ENCODE data around the gene GNAL.
A peak's percentile ranks its signal among the peaks of the same experiment; 100 is the strongest.

The GNAL gene

DNA sequence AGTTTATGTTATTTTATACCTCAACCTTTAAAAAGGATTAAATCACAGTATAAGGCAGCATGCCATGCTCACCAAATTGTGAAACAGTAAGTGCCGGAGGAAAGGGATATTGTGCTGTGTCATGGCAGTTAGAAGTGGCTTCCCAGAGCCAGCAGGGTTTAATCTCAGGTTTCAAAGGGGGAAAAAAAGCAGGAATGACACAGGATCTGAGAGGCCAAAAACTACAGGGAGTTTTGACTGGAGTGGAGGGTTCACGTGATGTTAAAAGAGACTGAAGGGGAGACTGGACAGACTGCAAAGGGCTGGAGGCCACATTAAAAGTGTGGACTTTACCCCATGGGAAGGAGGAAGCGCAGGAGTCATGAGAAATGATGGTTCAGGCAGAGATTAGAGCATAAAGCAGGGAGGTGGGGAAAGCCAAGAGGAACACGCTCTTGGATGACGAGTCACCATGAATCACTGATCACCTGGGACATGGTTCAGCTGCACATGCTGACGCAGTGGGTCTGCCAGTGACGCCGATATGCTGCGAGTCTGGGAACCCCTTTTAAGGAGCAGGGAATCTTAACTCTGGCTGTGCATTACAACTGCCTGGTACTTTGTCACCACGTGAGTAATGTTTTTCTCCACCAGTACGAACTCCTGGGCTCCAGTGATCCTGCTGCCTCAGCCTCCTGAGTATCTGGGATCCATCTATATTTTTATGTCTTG is 168.3 kb downstream of the GNAL start:
- no peaks in the 10 kb centered on the region for H3K36me3 ChIP-seq (ENCODE audit: insufficient read depth, low read length)
- H3K4me1 ChIP-seq (ENCODE audit: insufficient read depth, low read length), result peaks cover 31% of the 10 kb centered on the region
- H3K9ac ChIP-seq (ENCODE audit: low read depth, low read length), result peak overlapping the region; percentile 30
- no peaks in the 10 kb centered on the region for H3K9me3 ChIP-seq (ENCODE audit: control insufficient read depth, insufficient read depth, low read length)

DNA sequence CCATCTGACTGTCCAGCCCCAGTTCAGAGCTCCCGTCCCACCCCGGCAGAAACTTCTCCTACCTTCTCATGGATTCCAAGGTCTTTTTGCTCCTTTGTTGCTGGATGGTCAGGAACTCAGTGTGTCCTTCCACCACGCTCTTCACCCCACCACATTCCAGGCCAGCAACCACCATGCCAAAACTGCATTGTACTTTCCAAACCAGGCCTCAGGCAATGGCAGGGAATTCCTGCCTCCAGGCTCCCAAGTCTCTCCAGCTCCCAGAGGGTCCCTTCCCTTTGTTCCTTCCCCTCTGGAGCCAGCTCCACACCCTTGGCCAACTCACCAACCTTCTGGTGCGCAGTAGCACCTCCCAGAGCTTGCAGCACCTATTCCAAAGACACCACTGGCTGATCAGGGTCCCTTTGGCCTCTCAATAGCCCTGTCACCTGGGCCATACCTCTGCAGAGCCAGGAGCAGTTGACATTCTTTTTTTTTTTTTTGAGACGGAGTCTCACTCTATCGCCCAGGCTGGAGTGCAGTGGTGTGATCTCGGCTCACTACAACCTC is 170.3 kb downstream of the GNAL start:
- Histone ChIP-seq H3K36me3 (ENCODE audit: insufficient read depth, low read length) (no peaks in the 10 kb centered on the region), H3K9ac (ENCODE audit: low read depth, low read length) (no peak overlapping the region), H3K4me1 (ENCODE audit: insufficient read depth, low read length) (peaks cover 26% of the 10 kb centered on the region), H3K9me3 (ENCODE audit: control insufficient read depth, insufficient read depth, low read length) (no peaks in the 10 kb centered on the region)

- Histone ChIP-seq H3K9me3 (ENCODE audit: control insufficient read depth, insufficient read depth, low read length) (no peaks in the 10 kb centered on the region), H3K36me3 (ENCODE audit: insufficient read depth, low read length) (no peaks in the 10 kb centered on the region), H3K4me1 (ENCODE audit: insufficient read depth, low read length) (peaks cover 26% of the 10 kb centered on the region), H3K9ac (ENCODE audit: low read depth, low read length) (no peak overlapping the region)
These were observed 170.9 kb downstream of the GNAL start for GRCh38 chr18:11859903-11860407.

DNA sequence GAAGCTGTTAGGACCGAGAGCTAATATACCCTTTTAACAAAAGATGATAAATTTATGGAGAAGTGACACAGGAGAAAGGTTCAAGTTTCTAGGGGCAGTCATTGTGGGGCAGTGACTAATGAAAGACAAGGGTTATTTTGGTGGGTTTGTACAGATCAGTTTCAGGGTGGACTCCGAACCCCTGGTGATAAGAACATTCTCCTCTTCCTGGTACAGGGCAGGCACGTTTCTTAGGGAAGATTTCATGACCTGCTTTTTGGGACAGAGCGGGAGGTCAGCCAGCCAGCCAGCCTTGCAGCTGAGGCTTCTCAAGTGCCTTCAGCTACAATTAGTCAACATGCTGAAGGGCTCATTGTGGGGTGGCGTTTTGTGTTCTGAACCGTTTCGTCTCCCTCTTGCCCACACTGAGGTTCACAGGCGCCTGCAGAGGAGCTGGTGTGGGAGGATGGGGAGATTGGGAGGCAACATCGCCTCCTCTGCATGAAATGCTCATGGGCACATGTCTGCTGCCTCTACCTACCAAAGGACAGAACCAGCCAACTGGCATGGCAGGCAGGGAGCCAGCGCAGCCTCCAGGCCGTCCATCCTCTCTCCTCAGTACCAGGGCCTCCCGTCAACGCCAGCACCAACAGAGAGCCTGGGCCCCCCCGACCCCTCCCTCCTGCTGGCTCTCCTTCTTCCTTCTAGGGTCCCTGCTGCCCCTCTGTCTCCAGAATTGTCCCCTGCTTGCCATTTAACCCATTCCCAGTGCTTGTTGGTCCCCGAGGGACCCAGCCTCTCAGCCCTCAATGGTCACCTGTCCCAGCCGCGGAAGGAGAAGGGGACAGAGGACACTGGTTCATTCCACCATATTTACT is 171.8 kb downstream of the GNAL start:
- Histone ChIP-seq H3K9ac (ENCODE audit: low read depth, low read length) (no peak overlapping the region), H3K9me3 (ENCODE audit: control insufficient read depth, insufficient read depth, low read length) (no peaks in the 10 kb centered on the region), H3K4me1 (ENCODE audit: insufficient read depth, low read length) (peaks cover 26% of the 10 kb centered on the region), H3K36me3 (ENCODE audit: insufficient read depth, low read length) (no peaks in the 10 kb centered on the region)

DNA sequence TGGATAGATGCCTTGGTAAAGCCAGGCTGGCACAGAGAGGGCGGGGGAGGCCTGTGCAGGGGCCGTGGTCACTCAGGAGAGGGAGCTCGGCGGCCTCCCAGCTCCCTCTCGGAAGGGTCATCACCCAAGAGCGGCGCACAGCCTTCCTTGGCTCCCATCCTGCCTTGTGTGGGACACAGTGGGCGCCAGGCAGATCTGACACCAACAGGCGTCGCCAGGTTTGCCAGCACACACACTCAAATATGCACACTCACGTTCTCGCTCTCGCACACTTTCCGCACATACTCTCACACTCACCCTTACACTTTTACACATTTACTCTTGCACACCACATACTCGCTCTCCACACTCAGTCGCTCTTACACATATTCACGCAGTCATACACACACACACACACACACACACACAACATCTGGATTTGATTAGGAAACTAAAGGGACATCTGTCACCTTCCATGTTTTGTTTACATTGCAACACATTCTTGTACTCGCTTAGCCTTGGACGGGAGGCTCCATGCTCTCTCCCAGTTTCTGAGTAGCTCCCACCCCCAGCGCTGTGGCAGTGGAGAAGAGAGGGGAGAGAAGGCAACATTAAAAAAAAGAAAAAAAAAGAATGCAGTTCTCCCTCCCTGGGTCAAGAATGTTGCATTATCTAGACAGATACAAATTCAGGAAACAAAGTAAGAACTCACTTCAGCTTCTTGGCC is 172.7 kb downstream of the GNAL start:
- no peaks in the 10 kb centered on the region for H3K36me3 ChIP-seq (ENCODE audit: insufficient read depth, low read length)
- H3K4me1 ChIP-seq (ENCODE audit: insufficient read depth, low read length), result peaks cover 26% of the 10 kb centered on the region
- H3K9me3 ChIP-seq (ENCODE audit: control insufficient read depth, insufficient read depth, low read length), result no peaks in the 10 kb centered on the region
- H3K9ac ChIP-seq (ENCODE audit: low read depth, low read length), result no peak overlapping the region

DNA sequence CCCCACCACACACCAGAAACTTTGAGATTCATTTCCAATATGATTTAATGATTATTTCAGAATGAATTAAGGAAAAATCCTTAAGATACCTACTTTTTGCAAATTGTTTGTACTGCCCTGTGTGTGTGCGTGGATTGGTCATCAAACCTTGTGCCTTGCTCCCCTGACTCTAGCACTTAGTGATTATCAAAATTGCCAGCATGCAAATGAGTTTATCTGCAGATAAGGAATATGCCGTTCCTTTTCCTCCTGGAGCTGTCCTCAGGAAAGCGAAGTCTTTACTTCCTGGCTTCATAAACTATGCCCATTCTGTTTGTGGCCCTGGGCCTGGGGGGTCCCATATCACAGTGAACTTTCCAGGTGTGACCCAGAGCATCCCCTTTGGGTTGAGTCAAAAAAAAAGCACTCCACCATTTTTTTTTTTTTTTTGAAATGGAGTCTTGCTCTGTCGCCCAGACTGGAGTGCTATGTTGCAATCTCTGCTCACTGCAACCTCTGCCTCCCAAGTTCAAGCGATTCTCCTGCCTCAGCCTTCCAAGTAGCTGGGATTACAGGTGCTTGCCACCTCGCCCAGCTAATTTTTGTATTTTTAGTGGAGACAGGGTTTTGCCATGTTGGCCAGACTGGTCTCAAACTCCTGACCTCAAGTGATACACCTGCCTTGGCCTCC is 173.5 kb downstream of the GNAL start:
- Histone ChIP-seq H3K36me3 (ENCODE audit: insufficient read depth, low read length) (no peaks in the 10 kb centered on the region), H3K9me3 (ENCODE audit: control insufficient read depth, insufficient read depth, low read length) (no peaks in the 10 kb centered on the region), H3K4me1 (ENCODE audit: insufficient read depth, low read length) (peaks cover 18% of the 10 kb centered on the region), H3K9ac (ENCODE audit: low read depth, low read length) (no peak overlapping the region)

- Histone ChIP-seq H3K4me1 (ENCODE audit: insufficient read depth, low read length) (peaks cover 6% of the 10 kb centered on the region; the same call in 1 of the 2 replicates), H3K9me3 (ENCODE audit: control insufficient read depth, insufficient read depth, low read length) (no peaks in the 10 kb centered on the region), H3K9ac (ENCODE audit: low read depth, low read length) (no peak overlapping the region), H3K36me3 (ENCODE audit: insufficient read depth, low read length) (no peaks in the 10 kb centered on the region)
These were observed 175.4 kb downstream of the GNAL start for GRCh38 chr18:11864471-11864870.

DNA sequence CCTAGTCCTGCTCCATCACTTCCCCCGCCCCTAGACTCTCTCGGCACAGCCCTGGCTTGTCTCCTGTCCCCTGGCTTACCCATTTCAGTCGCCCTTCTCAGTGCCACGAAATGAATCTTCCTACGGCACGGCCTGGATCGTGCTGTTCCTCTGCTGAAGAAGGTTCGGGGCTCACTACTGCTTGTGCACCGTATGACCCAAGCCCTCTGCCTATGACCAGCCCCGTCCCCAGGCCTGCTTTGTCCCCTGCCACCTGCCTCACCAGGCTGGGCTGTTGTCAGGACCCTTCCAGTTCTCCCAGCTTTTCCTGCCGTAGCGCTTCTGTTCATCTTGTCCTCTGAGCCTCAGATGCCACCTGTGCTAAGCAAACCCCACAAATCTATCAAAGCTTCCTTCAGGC is 176.0 kb downstream of the GNAL start:
- H3K9me3 ChIP-seq (ENCODE audit: control insufficient read depth, insufficient read depth, low read length), result no peaks in the 10 kb centered on the region
- no peak overlapping the region for H3K9ac ChIP-seq (ENCODE audit: low read depth, low read length)
- H3K4me1 ChIP-seq (ENCODE audit: insufficient read depth, low read length), result no peaks in the 10 kb centered on the region

DNA sequence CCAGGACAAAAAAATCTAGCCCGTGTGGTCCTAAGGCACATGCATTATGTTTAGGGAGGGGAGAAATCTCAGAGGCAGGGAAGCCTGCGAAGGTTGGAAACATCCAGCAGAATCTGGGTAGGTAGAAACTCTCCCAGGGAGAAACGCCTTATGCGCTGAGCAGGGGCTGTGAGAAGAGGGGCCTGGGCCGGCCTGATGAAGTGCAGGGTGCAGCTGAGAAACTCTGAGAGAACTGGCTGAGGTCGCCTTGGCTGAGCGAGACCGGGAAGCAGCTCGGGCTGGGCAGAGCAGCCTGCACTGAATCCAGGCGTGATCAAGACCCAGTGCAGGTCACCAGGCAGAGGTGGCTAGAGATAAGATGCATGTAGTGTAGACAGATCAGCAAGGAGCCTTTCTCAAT is 177.3 kb downstream of the GNAL start:
- Histone ChIP-seq H3K36me3 (ENCODE audit: insufficient read depth, low read length) (no peaks in the 10 kb centered on the region), H3K4me1 (ENCODE audit: insufficient read depth, low read length) (no peaks in the 10 kb centered on the region), H3K9ac (ENCODE audit: low read depth, low read length) (no peak overlapping the region), H3K9me3 (ENCODE audit: control insufficient read depth, insufficient read depth, low read length) (no peaks in the 10 kb centered on the region)

More for the DNA sequence above, 176.0 kb downstream of the GNAL start:
- H3K36me3 ChIP-seq (ENCODE audit: insufficient read depth, low read length), result no peaks in the 10 kb centered on the region

GRCh38 chr18:11866764-11867163 is 177.7 kb downstream of the GNAL start:
- H3K9ac ChIP-seq (ENCODE audit: low read depth, low read length), result no peak overlapping the region
- no peaks in the 10 kb centered on the region for H3K36me3 ChIP-seq (ENCODE audit: insufficient read depth, low read length)
- H3K9me3 ChIP-seq (ENCODE audit: control insufficient read depth, insufficient read depth, low read length), result no peaks in the 10 kb centered on the region
- no peaks in the 10 kb centered on the region for H3K4me1 ChIP-seq (ENCODE audit: insufficient read depth, low read length)

DNA sequence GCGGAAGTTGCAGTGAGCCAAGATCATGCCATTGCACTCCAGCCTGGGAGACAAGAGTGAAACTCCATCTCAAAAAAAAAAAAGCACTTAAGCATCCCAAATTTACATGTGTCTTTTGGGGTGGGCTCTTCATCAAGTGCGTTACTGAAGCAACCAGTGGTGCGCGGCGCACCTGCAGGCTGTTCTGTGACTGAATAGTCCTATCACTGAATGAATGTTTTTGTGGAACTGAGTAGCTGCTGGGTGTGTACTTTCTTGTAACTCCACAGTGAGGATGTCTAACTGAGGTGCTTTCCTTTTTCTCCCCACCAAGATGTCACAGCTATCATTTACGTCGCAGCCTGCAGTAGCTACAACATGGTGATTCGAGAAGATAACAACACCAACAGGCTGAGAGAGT is 179.2 kb downstream of the GNAL start:
- Histone ChIP-seq H3K9ac (ENCODE audit: low read depth, low read length) (no peak overlapping the region), H3K4me1 (ENCODE audit: insufficient read depth, low read length) (no peaks in the 10 kb centered on the region), H3K36me3 (ENCODE audit: insufficient read depth, low read length) (no peaks in the 10 kb centered on the region), H3K9me3 (ENCODE audit: control insufficient read depth, insufficient read depth, low read length) (no peaks in the 10 kb centered on the region)

- Histone ChIP-seq H3K4me1 (ENCODE audit: insufficient read depth, low read length) (no peaks in the 10 kb centered on the region), H3K9me3 (ENCODE audit: control insufficient read depth, insufficient read depth, low read length) (peaks cover 2% of the 10 kb centered on the region; the same call in 1 of the 2 replicates), H3K36me3 (ENCODE audit: insufficient read depth, low read length) (peaks cover 6% of the 10 kb centered on the region; the same call in 1 of the 2 replicates), H3K9ac (ENCODE audit: low read depth, low read length) (no peak overlapping the region)
These were observed 182.4 kb downstream of the GNAL start for GRCh38 chr18:11871501-11871900.

- Histone ChIP-seq H3K36me3 (ENCODE audit: insufficient read depth, low read length) (peaks cover 6% of the 10 kb centered on the region; the same call in 1 of the 2 replicates), H3K4me1 (ENCODE audit: insufficient read depth, low read length) (no peaks in the 10 kb centered on the region), H3K9ac (ENCODE audit: low read depth, low read length) (no peak overlapping the region), H3K9me3 (ENCODE audit: control insufficient read depth, insufficient read depth, low read length) (peaks cover 2% of the 10 kb centered on the region; the same call in 1 of the 2 replicates)
These were observed 183.5 kb downstream of the GNAL start for GRCh38 chr18:11872479-11873136.
